ENCODE measurements around the gene ASPSCR1.
"Not testable (repeated sequence)": the region's sequence is repeated elsewhere in the genome, so short reads cannot be mapped to it uniquely, and the experiment has no call there.

Gene ASPSCR1

DNA sequence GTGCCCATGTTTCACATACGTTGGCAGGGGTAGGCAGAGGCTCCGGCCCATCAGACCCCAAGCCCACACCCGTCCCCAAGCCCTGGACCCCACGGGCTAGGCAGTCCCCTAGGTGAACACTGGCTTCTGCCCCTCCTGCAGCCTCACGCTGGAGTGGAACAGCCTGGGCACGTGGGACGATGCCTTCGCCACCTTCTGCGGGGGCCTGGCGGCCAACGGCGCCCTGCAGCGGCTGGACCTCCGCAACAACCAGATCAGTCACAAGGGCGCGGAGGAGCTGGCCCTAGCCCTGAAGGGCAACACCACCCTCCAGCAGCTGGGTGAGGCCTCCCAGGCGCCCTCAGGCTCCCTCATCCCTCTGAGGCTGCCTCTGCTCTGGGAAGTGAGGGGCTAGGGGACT lies 47.4 kb downstream of the ASPSCR1 start:
- no peak for DNase-seq (ENCODE audit: low read depth)

DNA sequence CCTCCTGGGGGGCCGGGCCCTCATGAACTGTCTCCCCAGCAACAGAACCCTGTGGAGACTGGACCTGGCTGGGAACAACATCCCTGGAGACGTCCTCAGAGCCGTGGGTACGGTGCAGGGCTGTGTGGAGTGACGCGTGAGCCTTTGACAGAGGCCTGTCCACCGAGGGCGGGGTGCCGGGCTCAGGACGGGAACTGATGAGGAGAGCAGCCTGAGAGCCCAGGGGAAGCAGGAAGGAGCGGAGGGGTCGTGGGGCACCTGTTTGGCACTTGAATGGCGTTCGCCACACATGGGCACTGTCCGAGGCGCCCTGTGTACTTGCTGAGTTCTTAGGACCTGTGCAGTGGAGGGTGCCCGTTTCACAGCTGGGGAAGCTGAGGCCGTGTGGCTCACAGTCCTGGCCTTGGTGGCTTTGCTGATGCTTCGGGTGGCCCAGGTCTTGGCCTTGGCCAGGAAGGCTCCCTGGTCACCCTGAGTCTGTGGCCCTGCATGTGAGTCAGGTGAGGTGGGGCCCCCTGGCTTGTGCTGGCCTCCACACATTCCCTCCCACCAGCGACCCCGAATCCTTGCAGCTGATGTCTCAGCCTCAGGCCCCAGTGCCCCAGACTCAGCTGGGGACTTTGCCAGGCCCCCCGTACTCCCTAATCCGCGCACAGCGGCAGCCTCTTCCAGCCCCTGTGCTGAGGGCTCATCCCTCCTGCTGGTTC lies 48.1 kb downstream of the ASPSCR1 start:
- no peak for DNase-seq (ENCODE audit: low read depth)

DNA sequence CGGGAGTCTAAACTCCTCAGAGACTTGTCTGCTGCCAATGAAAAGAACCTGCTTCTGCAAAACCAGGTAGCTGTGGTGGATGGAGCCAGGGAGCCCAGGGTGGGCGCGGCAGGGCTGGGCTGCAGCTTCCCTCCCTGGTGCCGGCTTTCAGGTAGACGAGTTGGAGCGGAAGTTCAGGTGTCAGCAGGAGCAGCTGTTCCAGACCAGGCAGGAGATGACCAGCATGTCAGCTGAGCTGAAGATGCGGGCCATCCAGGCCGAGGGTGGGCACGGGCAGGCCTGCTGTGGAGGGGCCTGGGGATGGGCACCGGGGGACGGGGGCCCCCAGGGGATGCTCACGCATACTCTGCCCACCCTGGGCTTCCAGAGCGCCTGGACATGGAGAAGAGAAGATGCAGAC lies 50.8 kb downstream of the ASPSCR1 start:
- no peak for DNase-seq (ENCODE audit: low read depth)

DNA sequence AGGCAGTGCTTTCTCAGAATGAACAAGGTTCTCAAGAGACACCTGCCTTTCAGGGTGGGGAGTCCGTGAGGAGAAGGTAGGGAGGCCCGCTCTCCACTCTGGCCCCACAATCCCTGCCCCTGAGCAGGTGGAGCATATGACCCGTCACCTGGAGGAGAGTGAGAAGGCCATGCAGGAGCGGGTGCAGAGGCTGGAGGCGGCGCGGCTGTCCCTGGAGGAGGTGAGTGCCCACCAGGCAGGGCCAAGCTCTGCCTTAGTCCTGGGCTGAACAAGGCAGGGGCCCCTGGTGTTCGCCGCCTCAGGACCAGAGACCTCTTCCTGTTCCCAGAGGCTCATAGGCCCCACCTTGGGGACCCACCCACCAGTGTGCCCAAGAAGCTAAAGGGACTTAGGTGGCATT lies 51.5 kb downstream of the ASPSCR1 start:
- DNase-seq (ENCODE audit: low read depth), result no peak

DNA sequence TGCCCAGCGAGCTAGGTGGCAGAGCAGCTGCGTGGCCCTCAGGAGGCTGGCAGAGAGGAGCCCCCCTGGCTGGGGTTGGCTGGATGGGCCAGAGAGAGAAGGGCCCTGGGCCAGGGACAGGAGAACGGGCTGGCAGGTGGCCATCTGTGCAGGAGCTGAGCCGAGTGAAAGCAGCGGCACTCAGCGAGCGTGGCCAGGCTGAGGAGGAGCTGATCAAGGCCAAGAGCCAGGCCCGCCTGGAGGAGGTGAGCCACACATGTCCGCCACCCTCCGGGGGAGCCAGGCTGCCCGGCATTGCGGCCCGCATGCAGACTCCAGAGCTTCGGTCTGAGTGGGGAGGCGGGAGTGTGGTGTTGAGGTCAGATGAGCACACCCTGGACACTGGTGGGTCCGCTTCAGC lies 52.0 kb downstream of the ASPSCR1 start:
- no peak for DNase-seq (ENCODE audit: low read depth)

DNA sequence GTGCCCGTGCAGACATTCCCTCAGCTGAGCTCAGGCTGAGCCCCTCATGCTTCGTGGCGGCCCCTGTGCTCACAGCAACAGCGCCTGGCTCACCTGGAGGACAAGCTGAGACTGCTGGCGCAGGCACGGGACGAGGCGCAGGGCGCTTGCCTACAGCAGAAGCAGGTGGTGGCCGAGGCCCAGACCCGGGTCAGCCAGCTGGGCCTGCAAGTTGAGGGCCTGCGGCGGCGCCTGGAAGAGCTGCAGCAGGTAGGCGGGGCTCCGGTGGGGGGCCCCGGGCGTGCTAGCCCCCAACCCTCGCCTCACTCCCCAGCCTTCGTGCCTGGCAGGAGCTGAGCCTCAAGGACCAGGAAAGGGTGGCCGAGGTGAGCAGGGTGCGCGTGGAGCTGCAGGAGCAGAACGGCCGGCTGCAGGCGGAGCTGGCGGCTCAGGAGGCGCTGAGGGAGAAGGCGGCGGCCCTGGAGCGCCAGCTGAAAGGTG lies 52.6 kb downstream of the ASPSCR1 start:
- no peak for DNase-seq (ENCODE audit: low read depth)

DNA sequence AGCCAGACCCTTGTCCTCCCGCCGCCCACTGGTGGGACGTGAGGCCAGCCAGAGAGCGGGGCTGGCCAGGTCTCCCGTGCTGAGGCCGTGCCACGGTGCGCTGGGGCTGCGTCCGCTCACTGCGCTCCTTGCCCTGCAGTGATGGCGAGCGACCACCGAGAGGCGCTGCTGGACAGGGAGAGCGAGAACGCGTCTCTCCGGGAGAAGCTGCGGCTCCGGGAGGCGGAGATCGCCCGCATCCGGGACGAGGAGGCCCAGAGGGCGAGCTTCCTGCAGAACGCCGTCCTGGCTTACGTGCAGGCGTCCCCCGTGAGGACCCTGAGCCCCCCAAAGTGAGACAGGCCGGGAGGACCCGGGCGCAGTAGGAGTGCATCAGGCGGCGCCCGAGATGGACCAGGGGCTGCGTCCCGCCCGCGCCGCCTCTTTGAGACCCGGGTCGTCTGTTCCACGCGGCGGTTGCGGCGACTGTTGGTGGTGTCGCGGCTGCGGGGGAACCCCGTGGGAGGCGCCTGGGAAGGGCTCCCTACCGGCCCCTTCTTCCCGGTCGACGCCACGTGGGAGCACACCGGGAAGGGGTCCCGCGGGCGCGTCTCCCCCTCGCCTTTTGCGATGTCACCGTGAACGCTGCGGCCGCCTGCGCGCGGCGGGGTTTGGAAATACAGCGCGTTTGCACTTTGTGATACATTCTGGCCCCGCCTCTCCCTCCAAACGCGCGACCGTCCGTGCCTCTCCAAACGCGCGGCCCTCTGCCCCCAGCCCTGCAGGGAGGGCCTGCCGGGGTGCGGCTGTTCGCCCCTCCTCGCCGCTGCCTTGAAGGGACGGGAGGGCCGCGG lies 53.3 kb downstream of the ASPSCR1 start:
- peak; percentile 80 for DNase-seq (ENCODE audit: low read depth)

DNA sequence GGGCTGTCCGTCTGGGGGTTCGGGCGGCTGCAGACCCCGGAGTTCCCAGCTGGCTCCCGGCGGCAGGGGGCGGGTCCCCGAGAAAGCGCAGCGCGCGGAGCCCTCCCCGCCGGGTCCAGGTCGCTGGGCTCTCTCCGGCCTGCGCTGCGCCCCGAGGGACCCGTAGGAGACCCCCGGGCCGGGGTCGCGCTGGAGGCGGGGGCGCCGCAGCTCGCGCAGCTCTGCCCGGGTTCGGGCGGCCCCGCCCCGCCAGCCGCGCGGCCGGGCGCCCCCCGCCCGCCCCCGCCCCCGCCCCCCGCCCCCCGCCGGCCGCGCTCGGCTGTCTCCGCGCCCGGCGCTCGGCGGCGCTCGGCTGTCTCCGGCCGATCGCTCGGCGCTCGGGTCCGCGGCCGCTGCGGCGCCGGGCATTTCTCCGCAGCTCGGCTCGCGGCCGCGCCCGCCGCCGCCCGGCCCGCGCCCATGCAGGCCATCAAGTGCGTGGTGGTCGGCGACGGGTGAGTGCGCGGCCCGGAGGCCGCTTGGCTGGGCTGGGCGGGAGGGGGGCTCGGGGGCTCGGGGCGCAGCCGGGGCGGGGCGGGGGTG lies 54.0 kb downstream of the ASPSCR1 start, which contains the start of gene RAC3:
TSS of gene RAC3 (plus strand) at position 376 of the 582 bp plus-strand sequence. CDS start at position 460, 84 bp downstream.
- DNase-seq (ENCODE audit: low read depth), result no peak

DNA sequence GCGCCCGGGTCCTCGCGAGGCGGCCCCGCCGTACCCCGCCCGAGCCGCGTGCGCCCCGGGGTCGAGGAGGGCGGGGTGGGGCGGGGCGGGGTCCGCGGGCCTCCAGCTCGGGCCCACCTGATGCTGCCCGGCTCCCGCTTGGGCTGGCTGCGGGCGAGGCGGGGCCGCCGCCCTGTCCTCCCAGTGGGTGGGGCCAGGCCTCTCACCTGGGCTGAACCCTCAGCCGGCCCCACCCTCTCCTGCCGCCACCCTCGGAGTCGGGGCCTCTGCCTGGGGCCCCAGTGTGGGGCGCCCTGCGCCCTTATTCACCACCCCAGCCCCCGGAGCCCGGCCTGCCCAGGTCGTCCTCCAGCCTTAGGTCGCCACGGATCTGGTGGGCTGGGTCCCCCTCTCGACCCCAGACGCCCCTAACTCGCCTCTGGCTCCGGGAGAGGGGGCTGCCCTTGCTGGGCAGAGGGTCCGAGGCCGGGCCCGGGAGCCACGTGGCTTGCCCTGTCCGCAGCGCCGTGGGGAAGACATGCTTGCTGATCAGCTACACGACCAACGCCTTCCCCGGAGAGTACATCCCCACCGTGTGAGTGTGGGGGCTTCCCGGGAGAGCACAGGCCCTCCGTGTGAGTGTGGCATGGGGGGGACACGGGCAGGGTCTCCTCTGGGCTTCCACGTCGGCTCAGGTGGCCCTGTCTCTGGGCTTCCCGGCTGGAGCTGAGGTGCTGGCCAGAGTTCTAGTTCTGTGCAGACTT lies 54.6 kb downstream of the ASPSCR1 start:
- DNase-seq (ENCODE audit: low read depth), result no peak

DNA sequence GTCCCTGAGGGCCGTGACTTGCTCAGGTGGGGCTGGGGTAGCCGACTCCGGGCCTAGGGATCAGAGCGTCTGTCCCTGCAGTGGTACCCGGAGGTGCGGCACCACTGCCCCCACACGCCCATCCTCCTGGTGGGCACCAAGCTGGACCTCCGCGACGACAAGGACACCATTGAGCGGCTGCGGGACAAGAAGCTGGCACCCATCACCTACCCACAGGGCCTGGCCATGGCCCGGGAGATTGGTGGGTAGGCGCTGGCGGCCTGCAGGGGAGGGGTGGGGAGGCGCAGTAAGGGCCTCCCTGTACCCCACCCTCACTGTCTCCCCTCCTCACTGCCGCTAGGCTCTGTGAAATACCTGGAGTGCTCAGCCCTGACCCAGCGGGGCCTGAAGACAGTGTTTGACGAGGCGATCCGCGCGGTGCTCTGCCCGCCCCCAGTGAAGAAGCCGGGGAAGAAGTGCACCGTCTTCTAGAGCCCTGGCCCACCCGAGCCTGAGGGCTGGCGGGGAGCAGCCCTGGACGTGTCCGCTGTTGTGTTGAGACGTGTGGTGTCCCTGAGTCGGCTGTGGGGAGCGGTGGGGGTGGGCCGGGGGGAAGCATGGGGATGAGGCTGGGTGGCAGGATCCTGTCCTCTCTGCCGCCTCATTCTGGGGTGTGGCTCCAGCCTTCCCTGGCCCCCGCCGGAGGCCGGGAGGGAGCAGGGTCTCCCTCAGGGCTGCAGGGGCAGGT lies 56.1 kb downstream of the ASPSCR1 start:
- DNase-seq (ENCODE audit: low read depth), result no peak

DNA sequence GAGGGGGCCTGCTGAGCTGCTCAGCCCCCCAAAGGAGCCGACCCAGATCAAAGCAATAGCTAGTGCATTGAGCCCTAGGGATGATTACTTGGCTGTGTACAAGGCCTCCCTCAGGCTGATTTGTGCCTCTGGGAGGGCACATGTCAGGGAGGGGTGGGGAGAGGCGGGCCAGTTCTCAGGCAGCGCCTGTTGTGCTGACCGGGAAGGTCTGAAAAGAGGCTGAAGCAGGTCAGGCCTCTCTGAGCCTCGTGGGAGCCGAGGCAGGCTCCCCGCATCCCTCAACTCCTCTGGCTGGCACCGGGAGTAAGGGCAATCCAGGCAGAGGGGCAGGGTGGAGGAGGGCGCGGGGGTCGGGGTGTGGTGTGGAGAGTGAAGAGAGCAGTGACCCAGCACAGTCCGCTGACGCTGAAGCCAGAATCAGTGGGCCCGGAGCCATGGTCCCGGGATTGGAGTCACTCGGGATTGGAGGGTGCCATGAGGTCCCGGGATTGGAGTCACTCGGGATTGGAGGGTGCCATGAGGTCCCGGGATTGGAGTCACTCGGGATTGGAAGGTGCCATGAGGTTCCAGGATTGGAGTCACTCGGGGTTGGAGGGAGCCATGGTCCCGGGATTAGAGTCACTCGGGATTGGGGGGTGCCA lies 57.1 kb downstream of the ASPSCR1 start:
- no peak for DNase-seq (ENCODE audit: low read depth)

DNA sequence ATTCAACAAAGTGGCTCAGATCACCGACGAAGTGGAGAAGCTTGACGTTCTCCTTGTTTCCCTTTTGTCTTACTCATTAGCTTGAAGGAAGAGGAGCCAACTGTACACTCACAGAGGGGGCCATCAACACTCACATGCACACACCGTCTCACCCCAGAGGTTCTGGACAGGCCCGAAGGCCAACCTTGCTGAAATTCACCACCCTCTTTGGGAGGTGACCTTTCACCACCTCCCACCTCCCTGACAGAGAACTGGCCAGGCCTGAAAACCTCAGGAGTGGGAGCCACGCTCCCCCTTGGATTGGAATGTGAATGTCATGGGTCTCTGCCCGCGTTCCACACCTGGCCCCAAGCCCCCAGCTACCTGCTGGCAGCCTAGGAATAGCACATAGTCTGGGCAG lies 58.1 kb downstream of the ASPSCR1 start:
- DNase-seq (ENCODE audit: low read depth), result no peak

DNA sequence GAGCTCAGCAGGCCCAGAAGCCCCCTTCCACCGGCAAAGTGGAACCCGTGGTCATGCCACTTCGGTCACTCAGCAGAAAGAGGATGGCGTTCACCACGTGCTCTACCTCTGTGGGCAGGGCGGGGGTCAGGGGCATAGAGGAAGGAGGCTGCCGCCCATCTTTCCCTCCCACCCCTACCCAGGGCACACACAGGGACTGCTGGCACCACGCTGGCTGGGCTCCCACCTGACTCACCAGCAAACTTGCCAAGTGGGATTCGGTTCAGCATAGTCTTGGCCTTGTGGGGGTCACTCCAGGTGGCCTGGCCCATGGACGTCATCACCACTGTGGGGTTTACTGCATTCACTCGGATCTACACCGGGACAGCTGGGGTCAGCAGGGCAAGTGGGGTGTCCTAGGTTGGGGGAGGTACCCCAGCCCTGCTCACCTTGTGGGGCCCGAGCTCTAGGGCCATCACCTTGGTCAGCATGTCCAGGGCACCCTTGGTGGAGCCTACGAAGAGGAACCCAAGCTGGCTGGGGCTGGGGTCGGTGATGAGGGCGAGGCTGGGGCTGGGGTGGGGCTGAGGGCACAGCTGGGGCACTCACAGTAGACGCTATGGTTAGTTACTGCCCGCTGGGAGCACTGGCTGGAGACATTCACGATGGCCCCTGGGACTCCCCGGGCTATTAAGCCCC lies 58.7 kb downstream of the ASPSCR1 start:
- no peak for DNase-seq (ENCODE audit: low read depth)

DNA sequence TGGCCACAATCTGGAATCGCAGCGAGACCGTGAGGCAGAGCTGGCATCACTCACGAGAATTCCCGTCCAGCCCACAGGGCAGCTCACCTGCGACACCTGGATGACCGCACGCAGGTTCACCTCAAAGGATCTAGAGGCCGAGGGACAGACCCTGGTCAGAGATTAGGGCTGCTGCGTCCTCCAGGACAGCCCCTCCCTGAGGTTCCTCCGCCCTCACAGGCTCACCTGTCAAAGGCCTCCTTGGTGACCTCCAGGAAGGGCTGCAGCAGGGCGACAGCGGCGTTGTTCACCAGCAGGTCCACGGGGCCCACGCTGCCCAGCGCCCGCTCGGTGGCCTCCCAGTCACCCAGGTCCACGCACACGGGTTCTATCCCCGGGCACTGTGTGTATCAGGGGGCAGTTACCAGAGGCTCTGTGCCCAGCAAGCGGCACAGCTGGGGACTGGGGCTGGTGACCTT lies 59.2 kb downstream of the ASPSCR1 start:
- DNase-seq (ENCODE audit: low read depth), result no peak

DNA sequence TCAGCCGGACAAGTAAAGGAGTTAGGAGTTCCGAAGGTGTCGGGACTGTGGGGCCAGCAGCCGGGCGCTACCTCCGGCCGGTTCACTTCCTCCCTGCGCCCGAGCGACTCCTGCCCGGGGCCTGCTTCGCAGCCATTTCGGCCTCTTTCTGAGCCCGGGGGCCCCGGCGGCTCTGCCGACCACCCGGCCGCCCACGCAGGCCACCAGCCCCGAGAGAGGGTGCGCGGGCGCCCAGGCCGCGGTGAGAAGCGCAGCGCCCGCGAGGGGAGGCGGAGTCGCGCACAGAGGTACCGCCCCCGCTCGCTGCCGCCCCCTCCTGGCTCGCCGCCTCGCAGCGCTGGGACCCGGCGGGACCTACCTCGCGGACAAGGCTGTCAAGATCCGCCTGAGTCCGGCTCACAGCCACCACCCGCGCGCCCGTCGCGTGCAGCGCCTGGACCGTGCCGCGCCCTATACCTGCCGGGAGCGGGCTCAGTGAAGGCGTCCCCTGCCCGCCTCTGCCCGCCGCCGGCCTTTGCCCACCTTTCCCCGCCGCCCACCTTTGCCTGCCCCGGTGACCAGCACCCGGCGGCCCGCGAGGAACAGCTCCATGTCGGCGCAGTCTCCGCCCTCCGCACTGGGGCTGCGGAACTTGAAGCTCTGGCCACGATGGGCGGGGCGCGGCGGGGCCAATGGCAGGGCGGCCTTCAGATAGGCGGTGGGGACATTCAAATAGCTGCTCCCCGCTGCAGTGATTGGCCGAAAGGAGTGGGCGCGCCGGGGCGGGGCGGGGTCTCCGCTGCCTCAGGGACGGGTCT lies 59.9 kb downstream of the ASPSCR1 start, which contains the start of gene DCXR:
TSS of gene DCXR (minus strand) at position 606 of the 797 bp plus-strand sequence. CDS start at position 591, 15 bp downstream.
- DNase-seq (ENCODE audit: low read depth), result peak; percentile 96

DNA sequence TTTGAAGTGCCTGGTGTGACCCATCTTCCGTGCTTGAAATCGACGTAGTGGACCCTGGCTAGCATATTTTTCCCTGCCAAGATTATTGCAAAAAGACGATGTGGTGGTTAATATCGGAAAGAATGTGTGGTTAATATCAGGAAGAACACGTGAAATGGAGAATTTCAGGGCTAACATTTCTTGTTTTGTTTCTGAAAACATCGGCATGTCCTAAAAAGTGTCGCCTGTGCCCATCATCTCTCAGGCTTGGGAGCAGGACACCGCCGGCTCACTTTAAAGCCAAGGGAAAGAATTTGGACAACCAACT lies 60.4 kb downstream of the ASPSCR1 start:
- DNase-seq (ENCODE audit: low read depth), result no peak

DNA sequence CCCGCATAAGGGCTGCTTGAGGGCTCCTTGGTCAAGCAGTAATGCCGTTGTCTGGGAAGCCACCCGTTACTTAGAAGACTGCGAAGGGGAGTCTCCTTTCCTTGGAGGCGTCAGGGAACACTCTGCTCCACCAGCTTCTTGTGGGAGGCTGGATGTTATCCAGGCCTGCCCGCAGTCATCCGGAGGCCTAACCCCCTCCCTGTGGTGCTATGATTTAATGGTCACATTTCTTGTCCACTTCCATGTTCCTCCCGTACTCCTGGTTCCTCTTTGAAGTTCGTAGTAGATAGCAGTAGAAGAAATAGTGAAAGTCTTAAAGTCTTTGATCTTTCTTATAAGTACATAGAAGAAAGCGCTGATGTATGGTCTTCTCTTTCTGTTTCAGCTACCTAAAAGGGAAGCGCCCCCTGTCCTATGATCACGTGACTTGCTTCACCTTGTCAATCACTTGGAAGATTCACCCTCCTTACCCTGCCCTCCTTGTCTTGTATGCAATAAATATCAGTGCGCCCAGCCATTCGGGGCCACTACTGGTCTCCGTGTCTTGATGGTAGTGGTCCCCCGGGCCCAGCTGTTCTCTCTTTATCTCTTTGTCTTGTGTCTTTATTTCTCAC lies 61.5 kb downstream of the ASPSCR1 start:
- DNase-seq (ENCODE audit: low read depth), result not testable (repeated sequence)

DNA sequence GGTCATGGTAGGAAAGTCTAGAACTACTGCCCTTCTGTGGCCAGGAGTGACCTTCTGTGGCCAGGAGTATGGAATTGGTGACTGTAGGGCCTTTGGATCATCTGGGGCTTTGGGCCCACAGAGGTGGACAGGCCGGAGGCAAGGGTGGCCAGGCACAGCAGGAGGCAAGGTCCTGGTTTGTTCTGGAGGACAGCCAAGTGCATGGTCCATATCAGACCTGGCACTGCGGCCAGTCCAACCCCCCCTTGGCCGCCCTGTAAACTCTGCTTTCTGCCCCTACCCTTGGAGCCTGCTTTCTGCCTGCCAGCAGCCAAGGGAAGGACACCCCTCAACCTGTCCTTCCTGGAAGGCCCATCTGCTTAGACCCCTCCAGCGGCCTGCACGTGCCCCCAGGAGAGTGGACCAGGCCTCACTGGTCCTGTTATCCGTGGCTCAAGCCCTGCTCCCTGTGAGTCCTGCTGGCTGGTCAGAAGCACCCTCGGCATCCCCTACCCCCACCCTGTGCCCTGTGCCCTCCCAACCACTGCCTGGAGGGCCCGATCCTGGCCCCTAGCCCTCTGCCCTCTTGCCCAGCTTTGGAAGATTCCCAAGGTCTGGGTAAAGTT lies 62.4 kb downstream of the ASPSCR1 start:
- no peak for DNase-seq (ENCODE audit: low read depth)

Data from fibroblast of gingiva (primary cell).